Large intestine (tissue), 3 donors: Measurements from ENCODE around the gene GPLD1. TPM values are rescaled to one million over a fixed set of nuclear protein-coding genes. Genes with fewer than 3 reads are reported as not detected.
"Not testable (repeated sequence)": the region's sequence is repeated elsewhere in the genome, so short reads cannot be mapped to it uniquely, and the experiment has no call there.

Source experiments
- DNase-seq, 2 donors: peaks; one replicate each; pipeline versions ENCODE4 v3.0.0 to v3.0.0-alpha.2; 2013
- H3K27ac ChIP-seq: one replicate; pipeline ENCODE4 v1.5.1; 2013; ENCODE audit warnings: low read length
- H3K27me3 ChIP-seq: 2 replicates; pipeline ENCODE4 v1.6.1; 2013; ENCODE audit warnings: low read length; ENCODE audit not compliant: control insufficient read depth, insufficient read depth
- H3K36me3 ChIP-seq: 2 replicates; pipeline ENCODE4 v1.6.1; 2013; ENCODE audit warnings: low read length; ENCODE audit not compliant: control insufficient read depth, insufficient read depth
- H3K4me1 ChIP-seq: one replicate; pipeline ENCODE4 v1.6.1; 2013; ENCODE audit warnings: low read length; ENCODE audit not compliant: control insufficient read depth, insufficient read depth
- H3K4me3 ChIP-seq: one replicate; pipeline ENCODE4 v1.5.1; 2013; ENCODE audit warnings: low read length
- H3K9me3 ChIP-seq: one replicate; pipeline ENCODE4 v1.6.1; 2013; ENCODE audit warnings: mild to moderate bottlenecking, low read depth, low read length, moderate library complexity; ENCODE audit not compliant: control insufficient read depth
- WGBS: methylation state at CpG from one replicate; pipeline ENCODE4 v1.1.5; 2013; ENCODE audit warnings: low lambda C conversion rate; ENCODE audit not compliant: insufficient coverage; 5-methylcytosine and 5-hydroxymethylcytosine counted together
- polyA plus RNA-seq: library from polyadenylated mRNA; unstranded; fragments of 120-200 nt; gene quantifications from one replicate; pipeline ENCODE4 v1.2.1, GENCODE V29; 2013

The GPLD1 gene
- polyA plus RNA-seq, 1 donor: 2.2 TPM

GRCh38 chr6:24419526-24419925, 69.9 kb downstream of the GPLD1 start:
- DNase-seq: no peak
- Histone ChIP-seq H3K9me3 (peaks cover 2% of the 10 kb centered on the region), H3K36me3 (peaks cover 74% of the 10 kb centered on the region)

GRCh38 chr6:24415753-24416152, 73.6 kb downstream of the GPLD1 start:
- peaks cover 3% of the 10 kb centered on the region for H3K9me3 ChIP-seq
- DNase-seq: no peak
- WGBS: no CpG with 5 or more reads among the region's 4 CpGs
- H3K27ac ChIP-seq: no peak overlapping the region
- H3K27me3 ChIP-seq: no peaks in the 10 kb centered on the region
- peaks cover 63% of the 10 kb centered on the region for H3K36me3 ChIP-seq
- H3K4me1 ChIP-seq: no peaks in the 10 kb centered on the region
- H3K4me3 ChIP-seq: no peak overlapping the region

More at GRCh38 chr6:24419526-24419925, 69.9 kb downstream of the GPLD1 start:
- H3K4me1 ChIP-seq: no peaks in the 10 kb centered on the region
- H3K27me3 ChIP-seq: no peaks in the 10 kb centered on the region
- no peak overlapping the region for H3K27ac ChIP-seq
- no peak overlapping the region for H3K4me3 ChIP-seq

- H3K4me3 ChIP-seq, H3K9me3 ChIP-seq, H3K4me1 ChIP-seq, H3K27me3 ChIP-seq, DNase-seq, H3K27ac ChIP-seq: not testable (repeated sequence)
- H3K36me3 ChIP-seq: peaks cover 58% of the 10 kb centered on the region
- WGBS: no CpG with 5 or more reads among the region's 15 CpGs
Observed at GRCh38 chr6:24414531-24414930, 74.8 kb downstream of the GPLD1 start.

GRCh38 chr6:24412294-24412693, 77.1 kb downstream of the GPLD1 start:
- no CpG with 5 or more reads among the region's 4 CpGs for WGBS
- DNase-seq: no peak
- H3K36me3 ChIP-seq: peaks cover 58% of the 10 kb centered on the region

GRCh38 chr6:24410622-24411021, 78.8 kb downstream of the GPLD1 start:
- Histone ChIP-seq H3K36me3 (peaks cover 47% of the 10 kb centered on the region), H3K27ac (no peak overlapping the region), H3K27me3 (no peaks in the 10 kb centered on the region), H3K4me3 (no peak overlapping the region), H3K4me1 (no peaks in the 10 kb centered on the region), H3K9me3 (peaks cover 3% of the 10 kb centered on the region)
- WGBS: no CpG with 5 or more reads among the region's 3 CpGs
- DNase-seq: no peak

More at GRCh38 chr6:24412294-24412693, 77.1 kb downstream of the GPLD1 start:
- Histone ChIP-seq H3K4me3 (no peak overlapping the region), H3K27me3 (no peaks in the 10 kb centered on the region), H3K9me3 (peaks cover 3% of the 10 kb centered on the region), H3K4me1 (no peaks in the 10 kb centered on the region), H3K27ac (no peak overlapping the region)

- no peak for DNase-seq
- H3K27me3 ChIP-seq: no peaks in the 10 kb centered on the region
- peaks cover 46% of the 10 kb centered on the region for H3K36me3 ChIP-seq
- H3K4me3 ChIP-seq: no peak overlapping the region
- H3K9me3 ChIP-seq: no peaks in the 10 kb centered on the region
- no peak overlapping the region for H3K27ac ChIP-seq
- H3K4me1 ChIP-seq: no peaks in the 10 kb centered on the region
- 100% methylated on average over 1 of the region's 2 CpGs for WGBS
Observed at GRCh38 chr6:24408719-24409410, 80.5 kb downstream of the GPLD1 start.

- H3K27me3 ChIP-seq: no peaks in the 10 kb centered on the region
- H3K9me3 ChIP-seq: no peaks in the 10 kb centered on the region
- WGBS: 100% methylated on average over 1 of the region's 5 CpGs
- peaks cover 25% of the 10 kb centered on the region for H3K36me3 ChIP-seq
- H3K4me3 ChIP-seq: no peak overlapping the region
- no peak overlapping the region for H3K27ac ChIP-seq
- no peak for DNase-seq
- H3K4me1 ChIP-seq: peaks cover 3% of the 10 kb centered on the region
Observed at GRCh38 chr6:24405262-24405661, 84.1 kb downstream of the GPLD1 start.

GRCh38 chr6:24403501-24403824, 85.9 kb downstream of the GPLD1 start:
- Histone ChIP-seq H3K27me3 (no peaks in the 10 kb centered on the region), H3K27ac (no peak overlapping the region), H3K9me3 (no peaks in the 10 kb centered on the region), H3K4me3 (peak overlapping the region; percentile 95), H3K4me1 (peaks cover 3% of the 10 kb centered on the region), H3K36me3 (peaks cover 18% of the 10 kb centered on the region)
- no CpG with 5 or more reads among the region's 12 CpGs for WGBS
- DNase-seq: peak in 1 of 2 donors; percentile 16

- Histone ChIP-seq H3K27ac (peak within 1 kb of the TSS; percentile 56), H3K9me3 (no peaks in the 10 kb centered on the region), H3K4me1 (peaks cover 3% of the 10 kb centered on the region), H3K4me3 (peak within 1 kb of the TSS; percentile 95), H3K36me3 (peaks cover 16% of the 10 kb centered on the region), H3K27me3 (no peaks in the 10 kb centered on the region)
- WGBS: no CpG with 5 or more reads among the region's 63 CpGs
- DNase-seq: peak; percentile 94
Observed at GRCh38 chr6:24402697-24403500, 86.5 kb downstream of the GPLD1 start, which contains the start of gene MRS2. MRS2 (plus strand) TSS chr6:24402936; CDS start chr6:24403047, 111 bp downstream.

GRCh38 chr6:24401458-24401857, 87.9 kb downstream of the GPLD1 start:
- Histone ChIP-seq H3K27ac (no peak overlapping the region), H3K4me1 (peaks cover 3% of the 10 kb centered on the region), H3K9me3 (no peaks in the 10 kb centered on the region), H3K4me3 (no peak overlapping the region), H3K36me3 (peaks cover 9% of the 10 kb centered on the region), H3K27me3 (no peaks in the 10 kb centered on the region)
- DNase-seq: no peak
- no CpG with 5 or more reads among the region's 4 CpGs for WGBS
